HG03558 (cell line): Measurements from ENCODE around the gene GNLY.
"Not testable (repeated sequence)": the region's sequence is repeated elsewhere in the genome, so short reads cannot be mapped to it uniquely, and the experiment has no call there.

Source experiments
- ATAC-seq: cut with Tn5 transposase; IDR thresholded peaks from one replicate; pipeline ENCODE4 v1.9.1; 2021; ENCODE audit warnings: moderate number of reproducible peaks; ENCODE audit not compliant: unreplicated experiment; ENCODE audit errors: extremely low read depth

The GNLY gene

GRCh38 chr2:85694052-85695025, at the start of gene GNLY:
TSS of gene GNLY (plus strand) at chr2:85694358. CDS start at chr2:85694419, 61 bp downstream.
- ATAC-seq, result no peak

GRCh38 chr2:85644909-85645308, 49.2 kb upstream of the GNLY start:
- ATAC-seq, result no peak

- ATAC-seq, result no peak
Observed at GRCh38 chr2:85646166-85646565, 48.0 kb upstream of the GNLY start.

- no peak for ATAC-seq
Observed at GRCh38 chr2:85647823-85648526, 46.2 kb upstream of the GNLY start.

GRCh38 chr2:85648619-85649018, 45.5 kb upstream of the GNLY start:
- ATAC-seq, result no peak

- ATAC-seq, result no peak
Observed at GRCh38 chr2:85649201-85650190, 44.7 kb upstream of the GNLY start.

GRCh38 chr2:85650456-85650855, 43.7 kb upstream of the GNLY start:
- ATAC-seq, result no peak

GRCh38 chr2:85651097-85651496, 43.1 kb upstream of the GNLY start:
- ATAC-seq, result no peak

- ATAC-seq, result no peak
Observed at GRCh38 chr2:85652056-85652455, 42.1 kb upstream of the GNLY start.

- no peak for ATAC-seq
Observed at GRCh38 chr2:85653996-85654395, 40.2 kb upstream of the GNLY start.

- no peak for ATAC-seq
Observed at GRCh38 chr2:85655961-85656417, 38.2 kb upstream of the GNLY start.

- no peak for ATAC-seq
Observed at GRCh38 chr2:85656468-85656867, 37.7 kb upstream of the GNLY start.

- ATAC-seq, result not testable (repeated sequence)
Observed at GRCh38 chr2:85657399-85657798, 36.8 kb upstream of the GNLY start.

- ATAC-seq, result no peak
Observed at GRCh38 chr2:85659324-85659981, 34.7 kb upstream of the GNLY start.

GRCh38 chr2:85660301-85660700, 33.9 kb upstream of the GNLY start:
- ATAC-seq, result not testable (repeated sequence)

GRCh38 chr2:85660725-85661124, 33.4 kb upstream of the GNLY start:
- no peak for ATAC-seq

- no peak for ATAC-seq
Observed at GRCh38 chr2:85661139-85661858, 32.9 kb upstream of the GNLY start.

- ATAC-seq, result no peak
Observed at GRCh38 chr2:85662899-85663593, 31.1 kb upstream of the GNLY start.
